Thyroid gland (tissue), 4 donors: Measurements from ENCODE around the gene CHRNA1. TPM values are rescaled to one million over a fixed set of nuclear protein-coding genes. Genes with fewer than 3 reads are reported as not detected.

ENCODE experiments used
- DNase-seq, 2 donors: peaks; one replicate each; pipeline ENCODE4 v3.0.0-alpha.2; 2019
- H3K27ac ChIP-seq, 3 donors: fragments of 200-600 bp; sonication (generic); 1 replicate in 2 of 3; 2 replicates in 1 of 3; pipeline ENCODE4 v1.5.1; 2016 to 2019; ENCODE audit warnings: mild to moderate bottlenecking in 1 of 3, moderate library complexity in 1 of 3
- H3K27me3 ChIP-seq: fragments of 200-600 bp; sonication (generic); one replicate; pipeline ENCODE4 v1.5.1; 2019
- H3K36me3 ChIP-seq, 2 donors: fragments of 200-600 bp; sonication (generic); one replicate each; pipeline ENCODE4 v1.5.1; 2016 to 2019
- H3K4me1 ChIP-seq, 2 donors: fragments of 200-600 bp; sonication (generic); one replicate each; pipeline ENCODE4 v1.5.1; 2017 to 2019
- H3K4me3 ChIP-seq, 3 donors: fragments of 200-600 bp; sonication (generic); replicated peaks in 1 of 3; 1 replicate in 2 of 3; 2 replicates in 1 of 3; pipeline ENCODE4 v1.5.1; 2016; ENCODE audit warnings: mild to moderate bottlenecking in 1 of 3
- H3K9me3 ChIP-seq: fragments of 200-600 bp; sonication (generic); one replicate; pipeline ENCODE4 v1.5.1; 2017
- POLR2A ChIP-seq, 2 donors: fragments of 450-650 bp; IDR thresholded peaks; one replicate each; pipeline ENCODE4 v1.6.1; 2017; ENCODE audit warnings: antibody characterized with exemption in 2 of 2, mild to moderate bottlenecking in 2 of 2, moderate library complexity in 1 of 2
- WGBS, 2 donors: methylation state at CpG; one replicate each; pipeline ENCODE4 v1.1.5; 2017; 5-methylcytosine and 5-hydroxymethylcytosine counted together
- intact Hi-C: fragments of 100-400 bp; cut with DNase I; formaldehyde crosslinking; loops from one replicate; pipeline ENCODE4 v1.15.1; 2023
- total RNA-seq, 4 donors: library from RNA; depleted of rRNA; stranded (reverse); fragments of >200 nt; gene quantifications; one replicate each; pipeline ENCODE4 v1.2.3, GENCODE V29; 2016
- TF ChIP-seq, protein P1 (sequence below), 6 experiments: fragments of 200-600 bp in 3 of 6; fragments of 450-650 bp in 3 of 6; sonication (generic) in 3 of 6; IDR thresholded peaks; one replicate each; pipeline ENCODE4 v1.5.1; 2016 to 2019; ENCODE audit warnings: antibody characterized with exemption in 6 of 6, mild to moderate bottlenecking in 2 of 6, inconsistent platforms in 1 of 6, moderate library complexity in 1 of 6

CHRNA1 gene
- total RNA-seq, 4 donors from 2014 or later: not detected

DNA sequence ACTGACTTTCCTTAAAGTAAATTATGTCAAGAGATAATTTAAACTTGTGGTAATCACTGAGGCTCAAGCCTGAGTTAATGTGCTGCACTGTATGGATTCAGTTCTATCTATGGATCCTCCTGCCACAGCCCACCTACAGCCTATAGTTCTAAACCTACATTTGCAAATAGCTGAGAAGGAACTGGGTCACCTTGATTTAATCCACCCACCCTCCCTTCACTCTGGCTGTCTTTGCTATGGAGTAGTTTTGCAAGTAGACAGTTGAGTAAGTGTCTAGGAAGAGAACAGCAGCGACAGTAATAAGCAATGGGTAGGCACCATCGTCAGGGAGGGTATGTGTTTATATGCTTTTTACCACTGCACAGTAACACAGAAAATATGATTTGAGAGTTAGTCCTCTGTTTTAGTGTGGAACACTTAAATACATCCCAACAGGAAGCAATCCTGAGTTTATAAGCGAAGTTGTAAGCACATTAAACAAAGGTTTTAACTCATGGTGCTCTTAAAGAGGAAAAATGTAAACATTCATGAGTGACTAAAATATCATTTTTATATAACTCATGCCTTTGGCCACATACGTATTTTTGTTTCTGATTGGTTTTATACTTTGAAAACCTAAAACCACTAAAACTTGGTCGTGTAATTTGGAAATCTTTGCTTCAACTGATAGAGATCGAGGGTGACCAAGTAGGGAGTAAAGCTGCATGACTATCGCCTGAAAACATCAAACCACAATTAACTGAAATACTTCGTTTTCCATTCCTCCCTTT, 36.3 kb upstream of the CHRNA1 start:
- no peaks in the 10 kb centered on the region for H3K27me3 ChIP-seq
- no peak for TF ChIP-seq POLR2A (IDR thresholded peaks at IDR 0.05)
- TF ChIP-seq, protein P1, sequence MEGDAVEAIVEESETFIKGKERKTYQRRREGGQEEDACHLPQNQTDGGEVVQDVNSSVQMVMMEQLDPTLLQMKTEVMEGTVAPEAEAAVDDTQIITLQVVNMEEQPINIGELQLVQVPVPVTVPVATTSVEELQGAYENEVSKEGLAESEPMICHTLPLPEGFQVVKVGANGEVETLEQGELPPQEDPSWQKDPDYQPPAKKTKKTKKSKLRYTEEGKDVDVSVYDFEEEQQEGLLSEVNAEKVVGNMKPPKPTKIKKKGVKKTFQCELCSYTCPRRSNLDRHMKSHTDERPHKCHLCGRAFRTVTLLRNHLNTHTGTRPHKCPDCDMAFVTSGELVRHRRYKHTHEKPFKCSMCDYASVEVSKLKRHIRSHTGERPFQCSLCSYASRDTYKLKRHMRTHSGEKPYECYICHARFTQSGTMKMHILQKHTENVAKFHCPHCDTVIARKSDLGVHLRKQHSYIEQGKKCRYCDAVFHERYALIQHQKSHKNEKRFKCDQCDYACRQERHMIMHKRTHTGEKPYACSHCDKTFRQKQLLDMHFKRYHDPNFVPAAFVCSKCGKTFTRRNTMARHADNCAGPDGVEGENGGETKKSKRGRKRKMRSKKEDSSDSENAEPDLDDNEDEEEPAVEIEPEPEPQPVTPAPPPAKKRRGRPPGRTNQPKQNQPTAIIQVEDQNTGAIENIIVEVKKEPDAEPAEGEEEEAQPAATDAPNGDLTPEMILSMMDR (IDR thresholded peaks at IDR 0.05): no peak
- DNase-seq: no peak
- no peaks in the 10 kb centered on the region for H3K9me3 ChIP-seq
- H3K4me3 ChIP-seq: no peak overlapping the region
- H3K4me1 ChIP-seq: no peaks in the 10 kb centered on the region
- 93% methylated on average over 8 of the region's 8 CpGs for WGBS, 2 donors
- intact Hi-C loops: no loop called here
- no peaks in the 10 kb centered on the region for H3K36me3 ChIP-seq
- no peak overlapping the region for H3K27ac ChIP-seq

DNA sequence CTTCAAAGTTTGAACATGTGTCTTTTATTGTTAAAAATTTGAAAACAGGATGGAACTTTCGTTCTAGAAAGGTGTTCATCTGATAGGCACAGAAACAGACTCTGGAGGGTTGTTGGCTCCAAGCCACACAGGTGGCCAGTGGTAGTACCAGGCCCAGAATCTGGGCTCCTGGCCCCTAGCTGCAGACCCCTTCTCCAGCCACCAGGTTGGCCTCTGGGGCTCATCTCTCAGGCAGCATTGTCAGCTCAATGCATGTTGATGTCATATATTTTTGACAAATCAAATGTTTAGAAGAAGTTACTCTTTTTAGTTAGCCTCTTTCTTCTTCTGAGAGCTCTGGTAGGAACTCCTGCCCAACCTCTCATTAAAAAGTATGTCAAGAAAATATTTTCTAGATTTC, 34.5 kb upstream of the CHRNA1 start:
- no peaks in the 10 kb centered on the region for H3K36me3 ChIP-seq
- DNase-seq: no peak
- TF ChIP-seq POLR2A (IDR thresholded peaks at IDR 0.05): no peak
- TF ChIP-seq, protein P1 (IDR thresholded peaks at IDR 0.05): no peak
- no peaks in the 10 kb centered on the region for H3K27me3 ChIP-seq
- WGBS, 2 donors: 96 to 97% methylated on average over 1 of the region's 1 CpG
- intact Hi-C loops: no loop called here
- no peak overlapping the region for H3K27ac ChIP-seq
- no peak overlapping the region for H3K4me3 ChIP-seq
- H3K4me1 ChIP-seq: no peaks in the 10 kb centered on the region
- no peaks in the 10 kb centered on the region for H3K9me3 ChIP-seq

DNA sequence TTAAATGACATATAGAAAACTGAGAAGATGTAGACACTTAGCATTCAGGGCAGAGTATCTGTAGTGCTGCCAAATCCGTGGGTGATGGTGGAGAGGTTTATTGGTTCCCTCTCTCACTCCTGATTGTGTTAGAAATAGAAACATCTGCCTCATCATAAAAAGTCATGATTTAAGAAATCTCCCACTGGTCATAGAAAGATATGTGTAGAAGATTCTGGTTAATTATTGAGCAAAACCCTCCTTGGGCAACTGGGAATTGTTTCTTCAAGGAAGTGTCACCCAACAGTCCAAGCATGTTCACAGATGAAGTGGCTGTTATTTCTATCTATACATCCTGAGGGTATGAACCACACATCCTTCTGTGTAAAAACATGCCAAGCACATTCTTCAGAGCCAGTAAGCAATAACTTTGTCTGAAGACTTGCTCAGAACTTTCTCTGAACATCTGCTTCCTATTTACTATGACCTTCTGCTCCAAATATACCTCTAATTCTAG, 33.6 kb upstream of the CHRNA1 start:
- Histone ChIP-seq H3K36me3 (no peaks in the 10 kb centered on the region), H3K27me3 (no peaks in the 10 kb centered on the region), H3K9me3 (no peaks in the 10 kb centered on the region), H3K27ac (no peak overlapping the region), H3K4me3 (no peak overlapping the region), H3K4me1 (no peaks in the 10 kb centered on the region)
- DNase-seq: no peak
- WGBS, 2 donors: 80 to 90% methylated on average over 1 of the region's 1 CpG
- intact Hi-C loops: no loop called here
- TF ChIP-seq, protein P1 (IDR thresholded peaks at IDR 0.05): no peak
- TF ChIP-seq POLR2A (IDR thresholded peaks at IDR 0.05): no peak

DNA sequence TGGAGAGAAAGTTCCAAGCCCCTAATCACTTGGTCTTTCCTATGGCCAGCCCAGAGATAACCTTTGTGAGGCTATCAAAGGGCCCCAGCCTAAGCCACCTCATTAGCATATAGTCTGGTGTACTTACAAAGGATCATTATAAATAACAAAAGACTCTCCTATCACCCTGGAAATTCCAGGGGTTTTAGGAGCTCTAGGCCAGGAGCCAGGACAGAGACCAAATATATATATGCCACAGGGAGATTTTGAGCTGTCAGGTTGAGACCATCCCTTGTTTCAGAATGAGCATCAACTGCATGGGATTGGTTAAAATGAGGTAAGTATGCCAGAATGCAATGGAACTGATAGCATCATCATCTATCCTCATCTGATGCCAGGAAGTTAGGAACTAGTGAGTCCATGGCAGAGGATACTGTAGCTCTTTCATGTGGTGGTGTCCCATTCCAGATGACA, 32.1 kb upstream of the CHRNA1 start:
- no peak overlapping the region for H3K4me3 ChIP-seq
- H3K4me1 ChIP-seq: no peaks in the 10 kb centered on the region
- DNase-seq: no peak
- intact Hi-C loops: no loop called here
- no peak overlapping the region for H3K27ac ChIP-seq
- no peak for TF ChIP-seq POLR2A (IDR thresholded peaks at IDR 0.05)
- TF ChIP-seq, protein P1 (IDR thresholded peaks at IDR 0.05): no peak
- no peaks in the 10 kb centered on the region for H3K9me3 ChIP-seq
- H3K27me3 ChIP-seq: no peaks in the 10 kb centered on the region
- H3K36me3 ChIP-seq: no peaks in the 10 kb centered on the region

DNA sequence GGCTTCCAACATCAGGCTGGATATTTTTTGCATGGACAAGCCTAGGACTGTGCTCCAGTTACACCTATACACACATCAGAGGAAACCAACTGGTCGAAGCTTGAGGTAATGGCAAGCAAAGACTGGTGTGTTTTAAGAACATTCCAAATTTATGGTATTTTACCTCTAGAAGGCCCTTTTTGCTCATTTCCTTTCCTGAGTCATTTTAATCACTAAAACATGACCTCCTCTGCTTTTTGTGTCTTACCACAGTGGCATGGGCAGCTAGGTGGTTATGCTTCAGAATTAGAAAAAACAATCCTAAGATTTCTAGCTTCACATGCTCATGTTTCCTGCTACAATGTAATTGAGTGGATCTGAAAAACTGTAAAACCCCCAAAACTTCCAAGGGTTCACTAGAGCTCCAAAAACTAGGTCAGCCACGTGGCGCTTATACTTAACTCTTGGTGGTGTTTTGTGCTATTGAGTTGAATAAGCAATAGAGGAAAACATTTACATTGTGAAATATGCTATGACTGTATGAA, 30.6 kb upstream of the CHRNA1 start:
- Histone ChIP-seq H3K36me3 (no peaks in the 10 kb centered on the region), H3K9me3 (no peaks in the 10 kb centered on the region), H3K27me3 (no peaks in the 10 kb centered on the region), H3K27ac (no peak overlapping the region), H3K4me3 (no peak overlapping the region), H3K4me1 (no peaks in the 10 kb centered on the region)
- no peak for DNase-seq
- intact Hi-C loops: no loop called here
- TF ChIP-seq POLR2A (IDR thresholded peaks at IDR 0.05): no peak
- TF ChIP-seq, protein P1 (IDR thresholded peaks at IDR 0.05): no peak
- WGBS, 2 donors: 84 to 90% methylated on average over 3 of the region's 3 CpGs
